Breast epithelium (tissue), 4 donors: ENCODE measurements around the gene COL16A1. TPM values are rescaled to one million over a fixed set of nuclear protein-coding genes. Genes with fewer than 3 reads are reported as not detected.

Experiments used
- DNase-seq, 2 donors: peaks; one replicate each; pipeline ENCODE4 v3.0.0-alpha.2; 2019; ENCODE audit warnings: low spot score in 2 of 2
- H3K27ac ChIP-seq, 2 donors: fragments of 200-600 bp; sonication (generic) in 1 of 2; one replicate each; pipeline ENCODE4 v1.5.1; 2016 to 2019; ENCODE audit warnings: mild to moderate bottlenecking in 1 of 2
- H3K27me3 ChIP-seq, 2 donors: fragments of 200-600 bp; sonication (generic) in 1 of 2; one replicate each; pipeline versions ENCODE4 v1.5.1 to v1.6.0; 2017 to 2019; ENCODE audit warnings: control low read depth in 1 of 2, mild to moderate bottlenecking in 1 of 2
- H3K36me3 ChIP-seq: fragments of 200-600 bp; one replicate; pipeline ENCODE4 v1.5.1; 2019
- H3K4me1 ChIP-seq, 2 donors: fragments of 200-600 bp; sonication (generic); one replicate each; pipeline ENCODE4 v1.5.1; 2016 to 2019; ENCODE audit warnings: control low read depth in 1 of 2
- H3K4me3 ChIP-seq, 3 donors: fragments of 200-600 bp; sonication (generic); 1 replicate in 2 of 3; 2 replicates in 1 of 3; pipeline ENCODE4 v1.5.1; 2016 to 2019; ENCODE audit warnings: mild to moderate bottlenecking in 3 of 3, moderate library complexity in 2 of 3
- H3K9me3 ChIP-seq, 2 donors: fragments of 200-600 bp; sonication (generic) in 1 of 2; one replicate each; pipeline ENCODE4 v1.5.1; 2016 to 2019; ENCODE audit warnings: control low read depth in 1 of 2
- CTCF ChIP-seq, 3 donors: fragments of 450-650 bp; IDR thresholded peaks; one replicate each; pipeline ENCODE4 v1.5.1; 2016 to 2017; ENCODE audit warnings: antibody characterized with exemption in 3 of 3, mild to moderate bottlenecking in 3 of 3, moderate library complexity in 3 of 3
- POLR2A ChIP-seq: fragments of 450-650 bp; IDR thresholded peaks from one replicate; pipeline ENCODE4 v1.6.1; 2016; ENCODE audit warnings: antibody characterized with exemption, mild to moderate bottlenecking, moderate library complexity
- POLR2AphosphoS5 ChIP-seq, 3 donors: sonication (generic); formaldehyde crosslinking; IDR thresholded peaks; one replicate each; pipeline ENCODE4 v1.6.1; 2017; ENCODE audit warnings: antibody characterized with exemption in 3 of 3
- intact Hi-C: fragments of 100-400 bp; cut with DNase I; formaldehyde crosslinking; loops from one replicate; pipeline ENCODE4 v1.15.1; 2023; ENCODE audit warnings: low total_unique reads
- total RNA-seq, 3 donors: library from RNA; depleted of rRNA; stranded (reverse); fragments of >200 nt; gene quantifications; one replicate each; pipeline ENCODE4 v1.1.0, GENCODE V29; 2016

Gene COL16A1
- total RNA-seq, 3 donors from 2014 or later = 55.2 to 79.5 (median 58.7) TPM

GRCh38 chr1:31658721-31659120 lies 45.1 kb downstream of the COL16A1 start:
- no peak for DNase-seq
- no peaks in the 10 kb centered on the region for H3K36me3 ChIP-seq
- intact Hi-C loops = no loop called here

DNA sequence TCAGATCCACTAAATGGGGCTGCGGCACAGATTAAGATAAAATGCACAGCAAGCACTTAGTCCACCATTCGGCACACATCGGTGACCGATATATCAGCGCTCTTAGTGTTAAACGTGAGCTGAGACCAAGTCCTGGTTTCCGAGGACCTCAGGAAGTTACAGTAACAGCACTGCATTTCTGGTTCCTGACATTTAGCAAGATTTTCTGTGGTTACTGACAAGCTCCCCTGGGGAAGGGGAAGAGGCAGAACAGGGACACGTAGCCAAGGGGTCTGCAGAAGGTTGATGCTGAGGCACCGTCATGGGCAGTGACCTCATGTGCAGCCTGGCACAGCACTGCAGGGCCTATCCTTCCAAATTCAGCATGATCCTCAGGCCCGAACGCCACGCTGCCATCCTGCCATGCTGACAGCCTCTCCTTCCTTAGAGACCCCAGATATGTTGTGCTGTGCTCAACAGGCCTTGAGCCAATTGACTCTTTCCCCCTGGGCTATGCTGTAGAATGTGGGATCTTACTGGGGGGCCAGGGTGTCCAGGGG lies 45.8 kb downstream of the COL16A1 start:
- H3K36me3 ChIP-seq = no peaks in the 10 kb centered on the region
- H3K4me3 ChIP-seq = no peak overlapping the region

More at GRCh38 chr1:31658721-31659120, 45.1 kb downstream of the COL16A1 start:
- Histone ChIP-seq H3K4me1 (no peaks in the 10 kb centered on the region), H3K27me3 (no peaks in the 10 kb centered on the region), H3K27ac (peak overlapping the region in 1 of 2 donors; percentile 3), H3K4me3 (no peak overlapping the region), H3K9me3 (no peaks in the 10 kb centered on the region)
- no peak for TF ChIP-seq POLR2A
- TF ChIP-seq CTCF (IDR thresholded peaks at IDR 0.05) = no peak
- TF ChIP-seq POLR2AphosphoS5 (IDR thresholded peaks at IDR 0.05) = no peak

DNA sequence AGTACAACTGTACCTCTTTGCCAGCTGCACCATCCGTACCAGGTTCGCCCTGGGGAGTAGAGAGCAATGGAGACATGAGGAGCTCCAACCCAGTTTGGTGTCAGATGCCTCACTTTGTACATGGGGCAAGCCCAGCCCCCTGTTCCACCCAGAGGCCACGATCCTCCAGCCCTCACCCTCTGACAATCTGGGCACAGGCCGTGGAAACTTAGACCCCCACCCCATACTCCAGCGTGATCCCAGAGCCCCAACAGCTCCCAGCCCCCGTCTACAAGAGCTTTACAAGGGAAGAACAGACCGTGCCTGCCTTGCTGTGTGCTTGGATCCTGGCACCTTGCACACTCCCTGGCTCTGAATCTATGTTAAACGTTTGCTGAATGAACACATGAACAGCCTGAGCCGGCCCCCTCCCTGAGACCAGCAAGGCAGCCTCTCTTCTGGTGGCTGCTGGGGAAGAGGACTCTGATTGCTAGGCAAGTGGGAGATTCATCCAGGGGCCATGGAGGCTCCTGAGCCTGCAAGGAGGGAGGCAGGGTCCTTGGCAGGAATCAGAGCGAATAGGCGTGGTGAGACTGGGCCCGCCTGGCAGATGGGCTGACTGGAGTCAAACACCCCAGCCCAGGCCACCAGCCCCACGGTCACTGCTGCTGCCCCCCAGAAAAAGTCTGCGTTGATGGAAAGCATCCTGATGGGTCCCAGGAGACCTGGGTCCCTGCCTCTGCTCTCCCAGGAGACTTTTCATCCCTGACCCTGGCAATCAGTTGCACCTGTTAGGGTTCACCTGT lies 46.6 kb downstream of the COL16A1 start:
- Histone ChIP-seq H3K4me3 (no peak overlapping the region), H3K27me3 (no peaks in the 10 kb centered on the region), H3K4me1 (no peaks in the 10 kb centered on the region), H3K27ac (no peak overlapping the region), H3K9me3 (no peaks in the 10 kb centered on the region), H3K36me3 (no peaks in the 10 kb centered on the region)
- intact Hi-C loops = no loop called here
- TF ChIP-seq POLR2A = no peak
- no peak for DNase-seq

More for the DNA sequence above, 45.8 kb downstream of the COL16A1 start:
- intact Hi-C loops = no loop called here
- no peak for DNase-seq
- no peaks in the 10 kb centered on the region for H3K9me3 ChIP-seq
- peak overlapping the region in 1 of 2 donors; percentile 3 for H3K27ac ChIP-seq
- no peaks in the 10 kb centered on the region for H3K27me3 ChIP-seq
- TF ChIP-seq POLR2A (no peak), CTCF (IDR thresholded peaks at IDR 0.05) (no peak), POLR2AphosphoS5 (IDR thresholded peaks at IDR 0.05) (no peak)
- no peaks in the 10 kb centered on the region for H3K4me1 ChIP-seq

DNA sequence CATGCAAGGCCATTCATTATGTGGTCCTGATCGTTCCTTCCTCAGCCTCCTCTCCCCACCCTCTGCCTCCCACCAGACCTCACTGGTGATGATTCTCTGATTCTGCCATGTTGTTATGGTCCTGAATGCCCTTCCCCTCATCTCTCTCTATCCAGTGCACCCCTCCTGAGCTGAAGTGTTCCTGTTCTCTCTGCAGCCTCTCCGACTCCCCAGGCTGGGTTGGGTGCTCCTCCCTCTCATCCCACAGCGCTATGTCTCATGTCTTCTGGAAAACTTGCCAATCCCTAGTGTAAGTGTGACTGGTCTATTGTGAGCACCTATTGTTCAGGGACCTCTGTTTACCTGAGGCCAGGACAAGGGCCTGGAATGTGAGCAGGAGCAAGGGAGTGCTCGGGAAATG lies 48.1 kb downstream of the COL16A1 start:
- Histone ChIP-seq H3K4me1 (peaks cover 0 to 14% of the 10 kb centered on the region in 2 donors), H3K27ac (peak overlapping the region; percentile 10 to 43), H3K9me3 (no peaks in the 10 kb centered on the region), H3K27me3 (no peaks in the 10 kb centered on the region), H3K36me3 (no peaks in the 10 kb centered on the region), H3K4me3 (no peak overlapping the region)
- DNase-seq = peak in 1 of 2 donors; percentile 37
- intact Hi-C loops = no loop called here
- TF ChIP-seq POLR2A = no peak
- TF ChIP-seq POLR2AphosphoS5 (IDR thresholded peaks at IDR 0.05) = no peak
- TF ChIP-seq CTCF (IDR thresholded peaks at IDR 0.05) = no peak

GRCh38 chr1:31655104-31655503 lies 48.7 kb downstream of the COL16A1 start:
- intact Hi-C loops = no loop called here
- H3K36me3 ChIP-seq = no peaks in the 10 kb centered on the region
- H3K27ac ChIP-seq = peak overlapping the region; percentile 10 to 38
- H3K9me3 ChIP-seq = no peaks in the 10 kb centered on the region
- DNase-seq = no peak
- no peaks in the 10 kb centered on the region for H3K27me3 ChIP-seq
- H3K4me1 ChIP-seq = peaks cover 0 to 21% of the 10 kb centered on the region in 2 donors
- TF ChIP-seq POLR2A (no peak), POLR2AphosphoS5 (IDR thresholded peaks at IDR 0.05) (no peak)
- no peak overlapping the region for H3K4me3 ChIP-seq

GRCh38 chr1:31654474-31654776 lies 49.4 kb downstream of the COL16A1 start:
- TF ChIP-seq POLR2AphosphoS5 (IDR thresholded peaks at IDR 0.05) (no peak), CTCF (IDR thresholded peaks at IDR 0.05) (no peak), POLR2A (no peak)
- H3K27me3 ChIP-seq = no peaks in the 10 kb centered on the region
- H3K9me3 ChIP-seq = no peaks in the 10 kb centered on the region
- H3K27ac ChIP-seq = peak overlapping the region; percentile 40 to 48
- H3K4me1 ChIP-seq = peaks cover 0 to 24% of the 10 kb centered on the region in 2 donors
- no peak for DNase-seq
- no peak overlapping the region for H3K4me3 ChIP-seq
- no peaks in the 10 kb centered on the region for H3K36me3 ChIP-seq
- intact Hi-C loops = no loop called here
